ENCODE data around the gene CD55.

CD55 gene

DNA sequence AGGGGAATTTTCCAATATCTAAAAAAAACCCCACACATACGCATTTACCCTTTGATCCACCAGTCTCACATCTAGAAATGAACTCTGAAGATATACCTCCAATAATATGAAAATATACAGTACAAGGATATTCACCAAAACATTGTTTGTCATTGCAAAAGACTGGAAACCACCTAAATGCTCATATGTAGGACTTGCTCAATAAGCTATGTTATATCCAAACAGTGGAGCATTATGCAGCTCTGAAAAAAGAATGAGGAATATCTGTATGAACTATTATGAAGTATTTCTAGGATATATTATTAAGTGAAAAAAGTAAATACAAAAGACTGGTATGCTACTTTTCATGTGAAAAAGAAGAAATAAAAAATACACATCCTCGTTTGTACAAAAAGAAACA lies 43.6 kb downstream of the CD55 start:
- Histone ChIP-seq H3K4me1 (ENCODE audit: control insufficient read depth in 1 of 2, insufficient read depth in 2 of 2, low read length in 2 of 2) (no peaks in the 10 kb centered on the region), H3K4me3 (ENCODE audit: low read depth in 1 of 2, low read length in 2 of 2) (no peak overlapping the region), H3K9me3 (ENCODE audit: control insufficient read depth in 1 of 2, low read length in 2 of 2) (peaks cover 0 to 2% of the 10 kb centered on the region in 2 donors), H3K27ac (ENCODE audit: low read length) (no peak overlapping the region), H3K27me3 (ENCODE audit: low read depth, low read length) (no peaks in the 10 kb centered on the region), H3K36me3 (ENCODE audit: control insufficient read depth in 1 of 2, insufficient read depth in 2 of 2, low read length in 2 of 2) (peaks cover 14 to 16% of the 10 kb centered on the region in 2 donors)

- H3K4me1 ChIP-seq (ENCODE audit: control insufficient read depth in 1 of 2, insufficient read depth in 2 of 2, low read length in 2 of 2): no peaks in the 10 kb centered on the region
- no peak overlapping the region for H3K4me3 ChIP-seq (ENCODE audit: low read depth in 1 of 2, low read length in 2 of 2)
- no peak overlapping the region for H3K27ac ChIP-seq (ENCODE audit: low read length)
- H3K27me3 ChIP-seq (ENCODE audit: low read depth, low read length): no peaks in the 10 kb centered on the region
- H3K9me3 ChIP-seq (ENCODE audit: control insufficient read depth in 1 of 2, low read length in 2 of 2): peaks cover 0 to 2% of the 10 kb centered on the region in 2 donors
- H3K36me3 ChIP-seq (ENCODE audit: control insufficient read depth in 1 of 2, insufficient read depth in 2 of 2, low read length in 2 of 2): peaks cover 14 to 16% of the 10 kb centered on the region in 2 donors
Measured at GRCh38 chr1:207366022-207366421, 44.5 kb downstream of the CD55 start.

- Histone ChIP-seq H3K9me3 (ENCODE audit: control insufficient read depth in 1 of 2, low read length in 2 of 2) (peaks cover 0 to 3% of the 10 kb centered on the region in 2 donors), H3K4me1 (ENCODE audit: control insufficient read depth in 1 of 2, insufficient read depth in 2 of 2, low read length in 2 of 2) (no peaks in the 10 kb centered on the region)
Measured at GRCh38 chr1:207388721-207389120, 67.2 kb downstream of the CD55 start.

DNA sequence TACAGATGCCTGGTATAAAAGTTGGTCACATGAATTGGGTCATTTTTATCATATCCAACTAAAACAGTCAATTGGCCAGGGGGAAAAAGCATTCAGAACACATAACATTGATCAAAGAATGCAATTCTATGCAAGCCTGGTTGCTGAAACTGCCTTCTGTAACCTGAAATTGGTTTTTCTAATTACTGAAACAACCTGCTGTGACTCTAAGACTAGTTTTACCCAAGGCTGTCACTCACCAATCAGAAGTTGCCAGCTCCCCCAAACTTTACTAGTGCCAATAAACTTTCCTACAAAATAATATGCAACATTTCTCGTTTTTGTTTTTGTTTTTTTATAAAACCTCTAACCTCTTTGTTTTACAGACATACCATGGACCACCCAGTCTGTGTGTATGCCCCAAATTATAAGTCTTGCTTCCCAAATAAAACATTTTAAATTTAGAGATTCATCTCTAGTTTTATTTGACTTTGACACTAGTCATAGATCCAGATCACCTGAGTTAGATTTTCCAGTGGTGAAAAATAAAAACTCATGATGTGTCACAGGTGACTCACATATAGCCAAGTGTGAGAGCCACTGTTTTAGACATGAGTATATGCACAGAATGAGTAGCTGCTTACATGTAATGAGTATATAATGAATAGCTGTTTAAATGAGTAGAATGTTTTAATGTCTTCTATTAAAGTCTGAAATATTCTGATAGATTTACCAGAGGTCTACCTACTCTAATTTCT lies 68.4 kb downstream of the CD55 start:
- Histone ChIP-seq H3K9me3 (ENCODE audit: control insufficient read depth in 1 of 2, low read length in 2 of 2) (peaks cover 0 to 3% of the 10 kb centered on the region in 2 donors), H3K36me3 (ENCODE audit: control insufficient read depth in 1 of 2, insufficient read depth in 2 of 2, low read length in 2 of 2) (no peaks in the 10 kb centered on the region), H3K4me3 (ENCODE audit: low read depth in 1 of 2, low read length in 2 of 2) (no peak overlapping the region), H3K27ac (ENCODE audit: low read length) (no peak overlapping the region), H3K4me1 (ENCODE audit: control insufficient read depth in 1 of 2, insufficient read depth in 2 of 2, low read length in 2 of 2) (no peaks in the 10 kb centered on the region), H3K27me3 (ENCODE audit: low read depth, low read length) (no peaks in the 10 kb centered on the region)

More at GRCh38 chr1:207388721-207389120, 67.2 kb downstream of the CD55 start:
- Histone ChIP-seq H3K4me3 (ENCODE audit: low read depth in 1 of 2, low read length in 2 of 2) (no peak overlapping the region), H3K27ac (ENCODE audit: low read length) (no peak overlapping the region), H3K36me3 (ENCODE audit: control insufficient read depth in 1 of 2, insufficient read depth in 2 of 2, low read length in 2 of 2) (no peaks in the 10 kb centered on the region), H3K27me3 (ENCODE audit: low read depth, low read length) (no peaks in the 10 kb centered on the region)

GRCh38 chr1:207393610-207394009 lies 72.1 kb downstream of the CD55 start:
- Histone ChIP-seq H3K36me3 (ENCODE audit: control insufficient read depth in 1 of 2, insufficient read depth in 2 of 2, low read length in 2 of 2) (no peaks in the 10 kb centered on the region), H3K9me3 (ENCODE audit: control insufficient read depth in 1 of 2, low read length in 2 of 2) (no peaks in the 10 kb centered on the region), H3K27ac (ENCODE audit: low read length) (no peak overlapping the region), H3K4me1 (ENCODE audit: control insufficient read depth in 1 of 2, insufficient read depth in 2 of 2, low read length in 2 of 2) (no peaks in the 10 kb centered on the region), H3K27me3 (ENCODE audit: low read depth, low read length) (no peaks in the 10 kb centered on the region), H3K4me3 (ENCODE audit: low read depth in 1 of 2, low read length in 2 of 2) (no peak overlapping the region)

GRCh38 chr1:207396168-207396746 lies 74.8 kb downstream of the CD55 start:
- H3K4me1 ChIP-seq (ENCODE audit: control insufficient read depth in 1 of 2, insufficient read depth in 2 of 2, low read length in 2 of 2): no peaks in the 10 kb centered on the region
- no peak overlapping the region for H3K4me3 ChIP-seq (ENCODE audit: low read depth in 1 of 2, low read length in 2 of 2)
- no peaks in the 10 kb centered on the region for H3K36me3 ChIP-seq (ENCODE audit: control insufficient read depth in 1 of 2, insufficient read depth in 2 of 2, low read length in 2 of 2)
- no peaks in the 10 kb centered on the region for H3K9me3 ChIP-seq (ENCODE audit: control insufficient read depth in 1 of 2, low read length in 2 of 2)
- H3K27ac ChIP-seq (ENCODE audit: low read length): no peak overlapping the region
- no peaks in the 10 kb centered on the region for H3K27me3 ChIP-seq (ENCODE audit: low read depth, low read length)

GRCh38 chr1:207397525-207397926 lies 76.0 kb downstream of the CD55 start:
- H3K9me3 ChIP-seq (ENCODE audit: control insufficient read depth in 1 of 2, low read length in 2 of 2): no peaks in the 10 kb centered on the region
- H3K36me3 ChIP-seq (ENCODE audit: control insufficient read depth in 1 of 2, insufficient read depth in 2 of 2, low read length in 2 of 2): no peaks in the 10 kb centered on the region
- H3K27me3 ChIP-seq (ENCODE audit: low read depth, low read length): no peaks in the 10 kb centered on the region
- no peak overlapping the region for H3K4me3 ChIP-seq (ENCODE audit: low read depth in 1 of 2, low read length in 2 of 2)
- H3K4me1 ChIP-seq (ENCODE audit: control insufficient read depth in 1 of 2, insufficient read depth in 2 of 2, low read length in 2 of 2): no peaks in the 10 kb centered on the region
- no peak overlapping the region for H3K27ac ChIP-seq (ENCODE audit: low read length)

DNA sequence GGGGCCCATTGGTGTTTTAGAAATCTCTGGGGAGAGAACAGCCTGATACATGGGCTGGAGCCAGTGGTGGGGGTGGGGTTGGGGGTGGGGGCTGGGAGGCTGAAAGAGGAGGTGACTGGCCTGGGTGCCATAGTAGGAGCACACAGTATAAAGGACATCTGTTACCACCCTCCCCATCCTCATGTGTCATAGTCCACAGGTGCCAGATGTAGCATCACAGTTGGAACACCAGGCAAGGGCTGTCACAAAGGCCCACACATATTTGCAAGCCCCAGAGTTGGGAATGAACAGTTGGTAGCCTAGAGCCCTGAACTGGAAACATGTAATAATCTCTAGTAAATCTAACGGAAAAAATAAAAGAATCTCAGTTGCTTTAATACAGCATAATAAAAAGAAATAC lies 77.5 kb downstream of the CD55 start:
- Histone ChIP-seq H3K9me3 (ENCODE audit: control insufficient read depth in 1 of 2, low read length in 2 of 2) (no peaks in the 10 kb centered on the region), H3K4me1 (ENCODE audit: control insufficient read depth in 1 of 2, insufficient read depth in 2 of 2, low read length in 2 of 2) (no peaks in the 10 kb centered on the region), H3K27me3 (ENCODE audit: low read depth, low read length) (no peaks in the 10 kb centered on the region), H3K27ac (ENCODE audit: low read length) (no peak overlapping the region), H3K4me3 (ENCODE audit: low read depth in 1 of 2, low read length in 2 of 2) (no peak overlapping the region), H3K36me3 (ENCODE audit: control insufficient read depth in 1 of 2, insufficient read depth in 2 of 2, low read length in 2 of 2) (no peaks in the 10 kb centered on the region)

GRCh38 chr1:207401578-207401977 lies 80.1 kb downstream of the CD55 start:
- no peaks in the 10 kb centered on the region for H3K36me3 ChIP-seq (ENCODE audit: control insufficient read depth in 1 of 2, insufficient read depth in 2 of 2, low read length in 2 of 2)
- no peaks in the 10 kb centered on the region for H3K27me3 ChIP-seq (ENCODE audit: low read depth, low read length)
- H3K9me3 ChIP-seq (ENCODE audit: control insufficient read depth in 1 of 2, low read length in 2 of 2): no peaks in the 10 kb centered on the region
- no peaks in the 10 kb centered on the region for H3K4me1 ChIP-seq (ENCODE audit: control insufficient read depth in 1 of 2, insufficient read depth in 2 of 2, low read length in 2 of 2)
- no peak overlapping the region for H3K27ac ChIP-seq (ENCODE audit: low read length)
- H3K4me3 ChIP-seq (ENCODE audit: low read depth in 1 of 2, low read length in 2 of 2): no peak overlapping the region

GRCh38 chr1:207402744-207403143 lies 81.3 kb downstream of the CD55 start:
- H3K27ac ChIP-seq (ENCODE audit: low read length): no peak overlapping the region
- no peaks in the 10 kb centered on the region for H3K9me3 ChIP-seq (ENCODE audit: control insufficient read depth in 1 of 2, low read length in 2 of 2)
- no peak overlapping the region for H3K4me3 ChIP-seq (ENCODE audit: low read depth in 1 of 2, low read length in 2 of 2)
- no peaks in the 10 kb centered on the region for H3K36me3 ChIP-seq (ENCODE audit: control insufficient read depth in 1 of 2, insufficient read depth in 2 of 2, low read length in 2 of 2)
- no peaks in the 10 kb centered on the region for H3K27me3 ChIP-seq (ENCODE audit: low read depth, low read length)
- H3K4me1 ChIP-seq (ENCODE audit: control insufficient read depth in 1 of 2, insufficient read depth in 2 of 2, low read length in 2 of 2): no peaks in the 10 kb centered on the region

DNA sequence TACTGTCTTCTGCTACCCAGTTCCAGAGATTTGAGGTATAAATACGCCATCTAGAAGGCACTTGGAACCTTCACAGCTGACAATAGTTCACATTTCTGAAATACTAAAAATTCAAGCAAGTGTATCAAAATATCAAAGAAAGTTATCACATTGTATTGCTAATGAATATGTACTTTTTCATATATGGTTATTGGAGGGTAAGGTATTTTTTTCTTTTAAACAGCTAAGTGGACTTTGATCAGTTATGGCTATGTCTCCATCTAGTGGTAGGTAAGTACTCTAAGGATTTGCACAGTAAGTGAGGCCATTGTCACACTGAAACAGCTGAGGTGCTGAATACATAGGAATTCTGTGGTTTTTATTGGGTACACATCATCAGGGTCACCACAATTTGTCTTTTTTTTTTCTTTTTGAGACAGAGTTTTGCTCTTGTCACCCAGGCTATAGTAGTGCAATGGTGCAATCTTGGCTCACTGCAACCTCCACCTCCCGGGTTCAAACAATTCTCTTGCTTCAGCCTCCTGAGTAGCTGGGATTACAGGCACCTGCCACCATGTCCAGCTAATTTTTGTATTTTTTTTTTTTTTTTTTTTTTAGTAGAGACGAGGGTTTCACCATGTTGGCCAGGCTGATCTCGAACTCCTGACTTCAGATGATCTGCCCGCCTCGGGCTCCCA lies 83.5 kb downstream of the CD55 start:
- Histone ChIP-seq H3K4me1 (ENCODE audit: control insufficient read depth in 1 of 2, insufficient read depth in 2 of 2, low read length in 2 of 2) (no peaks in the 10 kb centered on the region), H3K27me3 (ENCODE audit: low read depth, low read length) (no peaks in the 10 kb centered on the region), H3K27ac (ENCODE audit: low read length) (no peak overlapping the region), H3K36me3 (ENCODE audit: control insufficient read depth in 1 of 2, insufficient read depth in 2 of 2, low read length in 2 of 2) (no peaks in the 10 kb centered on the region), H3K9me3 (ENCODE audit: control insufficient read depth in 1 of 2, low read length in 2 of 2) (no peaks in the 10 kb centered on the region), H3K4me3 (ENCODE audit: low read depth in 1 of 2, low read length in 2 of 2) (no peak overlapping the region)

All from muscle layer of duodenum (tissue), 2 donors.